ENCODE results near the gene SYNDIG1L. TPM values are rescaled to one million over a fixed set of nuclear protein-coding genes. Genes with fewer than 3 reads are reported as not detected.

SYNDIG1L gene
- total and polyA plus RNA-seq, 8 donors, result not detected

DNA sequence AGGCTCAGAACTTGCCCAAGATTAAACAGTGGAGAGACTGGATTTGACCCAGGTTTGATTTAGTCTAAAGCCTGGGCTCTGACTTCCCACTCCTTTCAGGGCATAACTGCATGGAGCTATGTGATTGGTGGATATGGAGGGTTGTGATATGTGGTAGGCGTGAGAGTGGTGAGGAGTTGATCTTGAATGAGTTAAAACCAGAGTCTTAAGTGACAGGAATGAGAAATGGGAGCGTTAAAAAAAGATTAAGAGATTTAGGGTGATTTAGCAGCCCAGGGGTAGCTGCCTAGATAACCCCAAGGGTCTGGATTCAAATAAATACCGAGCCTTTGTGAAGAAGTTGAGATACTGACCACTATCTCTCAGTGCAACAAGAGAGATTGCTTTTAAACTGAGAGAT is 8.4 kb downstream of the SYNDIG1L start:
- H3K4me1 ChIP-seq, result no peaks in the 10 kb centered on the region
- no peak overlapping the region for H3K27ac ChIP-seq
- H3K27me3 ChIP-seq, result peaks cover 0 to 82% (median 29%) of the 10 kb centered on the region in 3 donors
- H3K36me3 ChIP-seq, result no peaks in the 10 kb centered on the region
- no peak for DNase-seq
- H3K4me3 ChIP-seq, result no peak overlapping the region
- TF ChIP-seq POLR2AphosphoS5 (IDR thresholded peaks at IDR 0.05), result no peak
- intact Hi-C loops (cut with DNase I; ENCODE audit: low total_unique reads), result no loop called here
- H3K9me3 ChIP-seq, result peaks cover 0 to 15% (median 3%) of the 10 kb centered on the region in 4 donors
- WGBS, 5 donors, result 14 to 22% (median 17%) methylated on average over 3 of the region's 3 CpGs

DNA sequence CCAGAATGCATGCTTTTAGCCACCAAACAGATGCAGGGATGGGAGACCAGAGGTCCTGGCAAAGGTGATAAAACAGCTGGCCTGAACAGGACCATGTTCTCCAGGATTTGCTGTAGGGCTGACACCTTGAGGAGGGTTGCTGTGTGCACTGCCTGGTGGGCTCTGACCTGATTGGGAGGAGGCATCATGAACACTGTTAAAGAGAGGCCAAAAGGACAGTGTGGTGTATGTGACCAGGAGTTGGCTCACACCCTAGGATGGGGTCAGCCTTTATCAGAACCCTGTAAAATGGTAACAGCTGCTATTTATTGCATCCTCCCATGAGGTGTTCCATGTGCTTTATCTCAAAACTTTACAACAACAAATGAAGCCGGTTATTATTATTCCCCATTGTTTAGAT is 8.8 kb downstream of the SYNDIG1L start:
- DNase-seq, result no peak
- TF ChIP-seq, protein P1, sequence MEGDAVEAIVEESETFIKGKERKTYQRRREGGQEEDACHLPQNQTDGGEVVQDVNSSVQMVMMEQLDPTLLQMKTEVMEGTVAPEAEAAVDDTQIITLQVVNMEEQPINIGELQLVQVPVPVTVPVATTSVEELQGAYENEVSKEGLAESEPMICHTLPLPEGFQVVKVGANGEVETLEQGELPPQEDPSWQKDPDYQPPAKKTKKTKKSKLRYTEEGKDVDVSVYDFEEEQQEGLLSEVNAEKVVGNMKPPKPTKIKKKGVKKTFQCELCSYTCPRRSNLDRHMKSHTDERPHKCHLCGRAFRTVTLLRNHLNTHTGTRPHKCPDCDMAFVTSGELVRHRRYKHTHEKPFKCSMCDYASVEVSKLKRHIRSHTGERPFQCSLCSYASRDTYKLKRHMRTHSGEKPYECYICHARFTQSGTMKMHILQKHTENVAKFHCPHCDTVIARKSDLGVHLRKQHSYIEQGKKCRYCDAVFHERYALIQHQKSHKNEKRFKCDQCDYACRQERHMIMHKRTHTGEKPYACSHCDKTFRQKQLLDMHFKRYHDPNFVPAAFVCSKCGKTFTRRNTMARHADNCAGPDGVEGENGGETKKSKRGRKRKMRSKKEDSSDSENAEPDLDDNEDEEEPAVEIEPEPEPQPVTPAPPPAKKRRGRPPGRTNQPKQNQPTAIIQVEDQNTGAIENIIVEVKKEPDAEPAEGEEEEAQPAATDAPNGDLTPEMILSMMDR (IDR thresholded peaks at IDR 0.05), result no peak
- TF ChIP-seq EP300 (IDR thresholded peaks at IDR 0.05) (no peak), POLR2AphosphoS5 (IDR thresholded peaks at IDR 0.05) (no peak), POLR2A (IDR thresholded peaks at IDR 0.05) (no peak)
- Histone ChIP-seq H3K9me3 (peaks cover 0 to 15% (median 3%) of the 10 kb centered on the region in 4 donors), H3K27ac (no peak overlapping the region), H3K27me3 (peaks cover 0 to 80% (median 29%) of the 10 kb centered on the region in 3 donors), H3K36me3 (no peaks in the 10 kb centered on the region), H3K4me1 (no peaks in the 10 kb centered on the region), H3K4me3 (no peak overlapping the region)
- 50 to 83% (median 74%) methylated on average over 1 of the region's 1 CpG for WGBS, 5 donors
- intact Hi-C loops (cut with DNase I; ENCODE audit: low total_unique reads), result no loop called here

DNA sequence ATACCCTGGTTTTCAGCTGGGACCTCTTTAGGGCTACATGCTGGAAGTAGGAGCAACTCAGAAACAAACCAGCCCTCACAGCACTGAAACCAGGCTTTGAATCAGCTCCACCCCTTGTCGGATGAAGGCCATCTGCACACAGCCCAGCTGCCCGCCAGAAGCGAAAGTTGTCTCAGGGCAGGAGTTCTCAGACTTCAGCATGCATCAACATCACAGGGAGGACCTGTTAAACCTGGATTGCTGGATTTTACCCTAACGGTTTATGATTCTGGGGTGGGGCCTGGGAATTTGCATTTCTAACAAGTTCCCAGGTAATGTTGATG is 10.9 kb downstream of the SYNDIG1L start:
- Histone ChIP-seq H3K9me3 (peaks cover 0 to 2% (median 0%) of the 10 kb centered on the region in 4 donors), H3K4me1 (no peaks in the 10 kb centered on the region), H3K4me3 (no peak overlapping the region), H3K27ac (no peak overlapping the region), H3K27me3 (peaks cover 0 to 89% (median 24%) of the 10 kb centered on the region in 3 donors), H3K36me3 (no peaks in the 10 kb centered on the region)
- WGBS, 5 donors, result 23 to 38% (median 34%) methylated on average over 4 of the region's 4 CpGs
- TF ChIP-seq EP300 (IDR thresholded peaks at IDR 0.05) (no peak), POLR2A (IDR thresholded peaks at IDR 0.05) (no peak), POLR2AphosphoS5 (IDR thresholded peaks at IDR 0.05) (no peak)
- TF ChIP-seq, protein P1 (IDR thresholded peaks at IDR 0.05), result no peak
- intact Hi-C loops (cut with DNase I; ENCODE audit: low total_unique reads), result no loop called here
- peak in 1 of 2 donors; percentile 44 for DNase-seq

DNA sequence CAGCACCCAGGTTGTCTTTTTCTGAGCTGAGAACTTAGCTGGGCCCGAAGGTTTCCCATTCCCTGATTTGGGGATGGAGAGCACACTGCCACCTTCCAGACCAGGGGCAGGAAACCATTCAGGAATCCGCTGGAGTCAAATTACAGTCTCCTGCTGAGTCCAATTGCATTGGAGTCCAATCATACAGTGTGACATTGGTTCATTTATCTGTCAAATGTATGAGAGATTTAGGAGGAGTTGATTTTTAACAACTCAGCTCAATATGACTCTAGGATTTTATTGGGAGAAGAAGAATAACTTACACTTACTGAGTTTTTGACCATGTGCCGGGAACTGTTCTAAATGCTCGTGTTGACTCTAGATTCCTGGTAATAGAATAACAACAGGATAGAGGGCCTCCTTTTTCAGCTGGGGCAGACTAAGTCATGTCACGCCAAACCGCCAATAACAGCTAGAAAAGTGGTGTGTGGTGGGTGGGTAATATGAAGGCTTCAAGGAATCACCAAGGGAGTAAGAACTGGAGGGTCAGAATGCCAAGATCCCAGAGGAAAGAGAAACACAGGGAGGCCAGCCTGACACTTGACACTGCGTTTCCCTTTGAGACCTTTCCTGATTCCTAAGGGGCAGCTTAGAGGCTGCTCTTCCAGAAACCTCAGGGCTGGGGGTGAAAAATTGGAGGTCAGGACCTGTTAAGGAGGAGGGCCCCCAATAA is 11.5 kb downstream of the SYNDIG1L start:
- no peaks in the 10 kb centered on the region for H3K4me1 ChIP-seq
- 53 to 60% (median 55%) methylated on average over 7 of the region's 7 CpGs for WGBS, 5 donors
- no peak for DNase-seq
- no peaks in the 10 kb centered on the region for H3K36me3 ChIP-seq
- peaks cover 0 to 89% (median 19%) of the 10 kb centered on the region in 3 donors for H3K27me3 ChIP-seq
- H3K27ac ChIP-seq, result no peak overlapping the region
- no peaks in the 10 kb centered on the region for H3K9me3 ChIP-seq
- H3K4me3 ChIP-seq, result no peak overlapping the region
- TF ChIP-seq POLR2AphosphoS5 (IDR thresholded peaks at IDR 0.05), result no peak
- no peak for TF ChIP-seq EP300 (IDR thresholded peaks at IDR 0.05)
- intact Hi-C loops (cut with DNase I; ENCODE audit: low total_unique reads), result no loop called here

DNA sequence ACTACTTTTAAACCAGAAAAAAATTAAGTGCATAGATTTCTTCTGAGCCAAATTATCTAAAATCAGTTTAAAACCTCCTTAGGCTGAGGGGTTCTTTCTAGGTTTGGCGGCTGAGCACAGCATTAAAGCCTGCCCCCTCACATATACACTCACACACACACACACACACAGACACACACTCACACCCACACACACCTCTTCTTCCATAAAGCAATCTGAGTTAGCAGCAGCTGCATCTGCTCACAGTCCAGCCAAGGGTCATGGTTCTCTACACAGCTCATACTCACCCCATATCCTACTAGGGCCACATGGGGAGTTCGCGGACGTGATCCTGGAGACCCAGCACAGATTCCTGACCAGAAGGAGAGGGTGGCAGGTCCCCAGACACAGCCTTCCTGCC is 12.4 kb downstream of the SYNDIG1L start:
- TF ChIP-seq POLR2AphosphoS5 (IDR thresholded peaks at IDR 0.05) (no peak), POLR2A (IDR thresholded peaks at IDR 0.05) (no peak), EP300 (IDR thresholded peaks at IDR 0.05) (no peak)
- TF ChIP-seq, protein P1 (IDR thresholded peaks at IDR 0.05), result no peak
- intact Hi-C loops (cut with DNase I; ENCODE audit: low total_unique reads), result no loop called here

More for the DNA sequence above, 12.4 kb downstream of the SYNDIG1L start:
- WGBS, 5 donors, result 64 to 86% (median 81%) methylated on average over 4 of the region's 4 CpGs
- no peak overlapping the region for H3K4me3 ChIP-seq
- no peak overlapping the region for H3K27ac ChIP-seq
- no peak for DNase-seq
- H3K9me3 ChIP-seq, result no peaks in the 10 kb centered on the region
- peaks cover 0 to 84% (median 13%) of the 10 kb centered on the region in 3 donors for H3K27me3 ChIP-seq
- no peaks in the 10 kb centered on the region for H3K36me3 ChIP-seq
- no peaks in the 10 kb centered on the region for H3K4me1 ChIP-seq

Data from stomach (tissue), 9 donors.